ENCODE measurements around the gene CYP3A5.

- TF ChIP-seq CTCF (IDR thresholded peaks at IDR 0.05; ENCODE audit: low read depth, low read length) (no peak), EZH2phosphoT487 (IDR thresholded peaks at IDR 0.05; ENCODE audit: low read depth) (no peak)
Measured at GRCh38 chr7:99709838-99710578, 30.2 kb upstream of the CYP3A5 start.

All from OCI-LY3 (cell line).